Globus pallidus (tissue), 1 donor: Measurements from ENCODE around the gene NDUFAF4.
A peak's percentile ranks its signal among the peaks of the same experiment; 100 is the strongest.
"Not testable (repeated sequence)": the region's sequence is repeated elsewhere in the genome, so short reads cannot be mapped to it uniquely, and the experiment has no call there.

Source experiments
- DNase-seq: peaks from one replicate; pipeline ENCODE4 v3.0.0-alpha.2; 2015; ENCODE audit warnings: low spot score

NDUFAF4 gene

DNA sequence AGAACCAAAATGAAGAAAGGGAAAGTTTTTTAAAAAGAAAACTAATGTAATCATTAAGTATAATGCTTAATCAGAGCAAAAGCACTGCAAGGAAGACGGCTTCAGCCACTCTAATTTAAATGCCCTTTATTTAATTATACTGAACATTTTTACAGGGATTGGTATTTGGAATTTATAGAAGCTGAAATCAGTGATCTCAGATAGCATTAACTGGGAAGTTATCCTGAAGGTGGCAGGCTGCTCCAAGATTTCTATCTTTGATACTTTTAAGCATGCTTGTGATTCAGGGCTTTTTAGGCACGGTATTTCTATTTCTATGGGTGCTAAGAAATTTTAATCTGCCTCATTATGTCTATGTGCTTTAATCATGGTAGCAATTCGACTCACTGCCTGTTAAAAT, 1.3 kb upstream of the NDUFAF4 start:
- peak; percentile 85 for DNase-seq

DNA sequence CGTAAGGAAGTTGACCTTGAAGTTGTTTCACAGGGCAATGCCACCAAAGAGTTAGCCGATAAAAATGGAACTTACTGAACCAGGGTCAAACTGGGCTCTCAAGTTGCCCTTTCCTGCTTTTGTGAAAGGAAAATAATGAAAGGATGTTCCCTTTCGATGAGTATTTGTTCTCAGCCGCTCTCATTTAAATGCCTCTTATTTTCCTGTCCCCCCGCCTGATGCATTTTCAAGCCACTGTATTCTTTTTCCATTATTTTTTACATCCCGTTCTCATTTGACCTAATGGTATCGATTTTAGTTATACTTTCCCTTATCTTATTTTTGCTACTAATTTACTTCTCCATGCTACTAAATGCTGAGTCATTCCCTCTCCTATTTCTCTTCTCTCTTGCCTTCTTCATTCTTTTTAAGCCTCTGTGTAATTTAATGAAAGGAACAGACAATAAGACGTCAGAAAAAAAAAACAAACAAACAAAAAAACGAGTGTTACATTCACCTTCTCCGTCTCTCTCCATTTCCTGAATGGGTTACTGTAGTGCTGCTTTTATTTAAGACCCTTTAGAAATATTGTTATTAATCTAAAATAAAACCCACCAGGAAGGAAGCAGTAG, 655 bp upstream of the NDUFAF4 start:
- no peak for DNase-seq

DNA sequence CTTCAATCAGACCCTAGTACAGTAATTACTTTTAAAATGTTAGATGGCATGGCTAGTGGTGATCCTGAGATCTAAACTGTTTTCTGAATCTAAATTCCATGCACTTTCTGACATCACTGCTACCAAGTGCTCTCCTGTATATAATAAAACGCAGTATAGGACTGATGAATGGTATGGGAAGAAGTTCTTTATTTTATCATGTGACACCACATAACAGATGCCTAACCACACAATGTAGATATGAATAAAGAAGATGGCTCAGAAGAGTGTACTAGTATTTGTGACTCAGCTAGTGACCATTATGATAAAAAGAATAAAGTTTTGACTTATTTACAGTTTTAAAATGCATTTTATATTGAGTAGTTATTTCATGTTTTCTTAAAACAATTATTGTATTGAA, 8.5 kb downstream of the NDUFAF4 start:
- DNase-seq = no peak

DNA sequence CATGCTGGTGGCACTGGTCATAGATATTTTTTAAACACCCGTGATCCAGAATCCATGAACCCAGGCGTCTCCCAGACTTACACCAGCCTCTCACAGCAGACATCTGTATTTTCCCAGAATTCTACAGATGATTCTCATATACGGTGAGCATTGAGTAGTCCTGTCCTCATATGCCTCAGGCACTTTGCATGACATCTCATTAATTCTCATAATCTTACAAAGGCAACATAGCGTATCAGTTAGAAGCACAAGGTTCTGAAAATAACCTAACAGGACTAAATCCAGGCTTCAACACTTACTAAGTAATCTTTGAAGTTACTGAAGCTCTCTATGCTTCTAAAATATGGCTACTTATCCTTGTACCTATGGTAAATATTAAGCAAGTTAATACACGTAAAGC, 8.9 kb downstream of the NDUFAF4 start:
- DNase-seq = no peak

DNA sequence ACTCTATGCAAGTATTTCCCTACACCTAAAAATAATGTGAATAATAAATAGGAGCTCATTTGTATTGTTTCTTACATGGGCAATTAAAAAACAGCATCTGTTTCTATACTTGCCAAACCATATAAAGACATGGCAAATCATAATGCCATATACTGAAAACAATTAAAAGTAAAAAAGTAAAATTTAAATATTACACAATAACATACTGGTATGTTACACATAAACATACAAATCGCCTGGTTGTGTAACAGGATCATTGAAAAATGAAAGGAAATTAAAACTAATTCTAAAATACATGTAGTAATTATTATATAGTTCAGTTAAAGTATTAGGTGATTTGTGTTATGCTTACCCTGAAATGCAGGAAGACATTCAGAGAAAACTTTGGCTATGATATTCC, 11.2 kb downstream of the NDUFAF4 start:
- DNase-seq = no peak

DNA sequence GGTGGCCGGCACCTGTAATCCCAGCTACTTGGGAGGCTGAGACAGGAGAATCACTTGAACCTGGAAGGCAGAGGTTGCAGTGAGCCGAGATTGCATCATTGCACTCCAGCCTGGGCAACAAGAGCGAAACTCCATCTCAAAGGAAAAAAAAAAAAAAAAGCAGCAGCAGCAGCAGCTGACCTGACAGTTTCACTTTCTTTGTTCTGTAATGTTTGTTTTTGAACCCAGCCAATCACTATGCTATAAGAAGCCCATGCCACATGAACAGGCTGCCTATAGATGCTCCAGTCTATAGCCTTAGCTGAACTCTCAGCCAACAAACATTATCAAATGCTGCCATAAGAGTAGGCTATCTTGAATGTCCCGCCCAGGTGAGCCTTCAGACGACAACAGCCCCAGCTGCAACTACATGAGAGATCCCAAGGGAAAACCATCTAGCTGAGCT, 12.5 kb downstream of the NDUFAF4 start:
- DNase-seq = not testable (repeated sequence)

DNA sequence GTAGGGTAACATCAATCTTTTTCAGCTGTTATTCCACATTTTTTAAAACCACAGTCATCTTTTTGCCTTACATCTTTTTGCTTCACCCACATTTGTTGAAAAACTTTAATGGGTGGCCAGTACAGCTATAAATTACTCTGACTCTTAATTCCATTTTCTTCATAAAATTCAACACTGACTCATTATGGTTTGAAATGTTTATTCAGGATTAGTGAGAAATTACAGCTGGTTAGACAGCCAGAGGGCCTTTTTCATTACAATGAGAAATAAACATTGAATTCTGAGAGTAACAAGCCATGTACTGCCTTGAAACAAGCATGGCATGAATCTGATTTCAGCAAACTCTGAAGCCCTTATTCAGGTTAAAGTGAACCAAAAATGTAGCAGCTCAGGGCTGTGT, 19.5 kb downstream of the NDUFAF4 start:
- DNase-seq = no peak

DNA sequence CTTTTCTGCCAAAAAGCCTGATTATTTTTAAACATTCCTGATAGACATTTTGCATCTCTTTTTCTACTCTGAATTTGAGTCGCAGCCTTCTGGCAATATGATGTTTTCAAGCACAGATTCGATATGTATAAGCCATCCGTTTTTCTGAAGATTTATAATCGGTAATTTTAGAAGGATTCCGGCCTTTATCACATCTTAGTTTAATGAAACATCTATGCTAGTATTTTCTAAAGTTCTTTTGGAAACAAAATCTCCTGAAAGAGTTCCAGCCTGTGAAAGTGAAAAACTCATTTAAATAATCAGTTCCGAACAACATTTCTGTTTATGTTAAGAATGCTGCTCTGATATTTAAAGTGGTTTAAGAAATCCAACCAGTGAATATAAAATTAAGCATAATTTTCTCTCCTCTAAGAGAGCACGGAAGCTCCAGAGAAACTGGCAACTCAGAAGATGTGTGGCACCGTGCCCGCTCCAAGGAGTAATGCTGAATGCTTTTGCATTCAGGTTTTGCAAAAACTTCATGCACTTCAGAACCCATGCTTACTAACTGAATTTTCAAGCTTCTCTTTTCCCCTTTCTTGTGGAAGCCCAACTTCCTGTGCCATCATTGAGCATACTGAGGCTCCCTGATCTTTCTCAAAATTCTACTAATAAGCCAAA, 20.7 kb downstream of the NDUFAF4 start:
- DNase-seq = no peak

DNA sequence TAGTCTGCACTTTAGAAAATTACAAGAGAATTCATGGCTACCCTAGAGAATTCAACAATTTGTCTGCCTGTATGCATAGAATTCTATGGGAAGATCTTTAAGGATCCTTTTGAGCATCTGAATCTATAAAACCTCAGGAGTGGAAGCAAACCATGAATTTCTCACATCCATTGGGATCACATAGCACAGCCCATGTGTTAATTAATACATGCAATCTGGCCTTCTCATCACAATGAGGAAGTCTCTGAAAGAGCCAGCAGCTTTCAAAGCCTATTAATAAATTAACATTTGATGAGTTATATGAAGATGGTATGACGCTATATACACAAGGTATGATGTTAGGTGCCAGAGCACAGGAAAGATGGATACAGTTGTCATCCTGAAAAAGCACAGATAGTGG, 24.7 kb downstream of the NDUFAF4 start:
- no peak for DNase-seq

DNA sequence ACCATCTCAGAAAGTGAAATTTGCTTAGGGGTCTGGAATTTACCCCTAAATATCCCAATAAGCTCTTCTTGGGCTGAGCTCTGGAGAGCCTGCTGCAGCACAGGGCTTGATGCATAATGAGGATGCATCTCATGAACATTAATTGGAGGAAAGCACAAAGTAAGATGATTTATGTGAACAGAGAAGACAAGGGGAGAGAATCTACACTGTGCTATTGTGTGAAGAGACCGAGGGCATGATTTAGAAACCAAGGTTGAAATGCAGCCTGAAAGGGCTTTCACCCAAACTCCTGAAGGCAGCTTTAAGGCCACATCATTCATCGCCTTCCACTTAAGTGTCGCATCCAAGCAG, 32.7 kb downstream of the NDUFAF4 start:
- no peak for DNase-seq

DNA sequence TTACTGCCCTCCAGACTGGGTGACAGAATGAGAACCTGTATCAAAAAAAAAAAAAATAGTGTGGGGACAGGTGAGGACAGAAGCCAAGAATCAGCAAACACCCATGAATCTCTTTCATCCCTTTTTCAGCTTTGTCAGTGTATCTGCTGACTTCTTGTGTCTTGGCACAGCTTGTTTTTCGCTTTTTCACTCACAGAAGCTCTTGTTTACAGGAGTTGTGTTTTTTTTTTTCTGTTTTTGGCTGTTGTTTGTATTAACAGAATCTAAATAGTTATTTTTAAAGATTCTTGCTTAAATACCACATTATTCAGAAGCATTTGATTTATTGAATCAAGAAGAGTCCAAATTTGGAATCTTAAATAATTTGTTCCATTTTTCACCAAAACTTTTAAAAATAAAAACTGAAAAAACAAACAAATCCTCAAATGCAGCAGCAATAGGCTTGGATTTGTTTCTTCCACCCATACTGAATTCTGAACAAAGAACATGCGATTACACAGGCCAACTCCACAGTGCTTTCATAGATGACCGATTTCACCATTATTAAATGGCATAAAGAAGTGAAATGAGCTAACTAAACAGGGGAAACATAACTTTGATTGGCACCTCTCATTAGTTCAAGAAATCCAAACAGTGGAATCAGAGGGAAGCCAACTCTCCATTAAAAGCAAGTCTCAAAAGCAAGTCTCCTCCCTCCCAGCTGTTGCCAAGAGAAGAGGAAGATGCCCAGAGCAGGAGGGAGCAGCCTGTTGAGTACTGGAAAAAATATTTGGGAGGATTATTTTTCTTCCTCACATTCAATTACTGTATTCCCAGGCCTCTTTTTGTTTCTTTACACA, 33.3 kb downstream of the NDUFAF4 start:
- no peak for DNase-seq

DNA sequence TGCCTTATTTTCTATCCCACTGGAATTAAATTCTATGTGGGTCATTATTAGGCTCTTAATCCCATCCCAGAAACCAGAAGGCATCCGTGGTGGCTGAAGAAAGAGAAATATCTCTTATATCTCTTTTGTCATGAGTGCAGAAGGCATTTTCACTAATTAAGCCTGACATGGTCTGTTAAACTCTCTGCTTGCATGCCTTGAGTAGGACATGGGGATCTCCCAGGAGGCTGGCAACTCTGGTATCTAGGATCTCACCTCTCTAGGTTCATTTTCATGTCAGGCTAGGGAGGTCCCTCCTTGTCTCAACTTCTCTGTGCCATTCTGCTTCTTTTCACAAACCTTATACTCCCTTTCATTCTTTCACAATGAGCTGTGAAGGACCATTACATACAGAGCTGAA, 35.1 kb downstream of the NDUFAF4 start:
- no peak for DNase-seq

DNA sequence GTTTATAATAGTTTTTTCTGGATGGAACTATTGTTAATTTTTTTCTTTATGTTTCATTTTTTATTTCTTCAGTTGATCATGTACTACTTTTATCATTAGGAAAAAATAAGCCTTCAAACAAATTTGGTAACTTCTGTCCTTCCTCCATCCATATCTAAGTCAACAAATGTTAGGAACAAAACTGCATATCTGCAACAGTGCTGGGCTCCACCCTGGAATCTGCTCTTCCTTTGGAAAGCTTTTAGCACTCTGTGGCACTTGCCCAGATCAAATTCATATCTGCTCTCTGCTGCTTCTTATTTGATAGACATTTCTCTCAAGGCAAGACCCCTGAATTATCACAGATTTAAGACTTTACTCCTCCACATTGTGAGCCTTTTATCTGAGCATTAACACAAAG, 36.1 kb downstream of the NDUFAF4 start:
- no peak for DNase-seq

DNA sequence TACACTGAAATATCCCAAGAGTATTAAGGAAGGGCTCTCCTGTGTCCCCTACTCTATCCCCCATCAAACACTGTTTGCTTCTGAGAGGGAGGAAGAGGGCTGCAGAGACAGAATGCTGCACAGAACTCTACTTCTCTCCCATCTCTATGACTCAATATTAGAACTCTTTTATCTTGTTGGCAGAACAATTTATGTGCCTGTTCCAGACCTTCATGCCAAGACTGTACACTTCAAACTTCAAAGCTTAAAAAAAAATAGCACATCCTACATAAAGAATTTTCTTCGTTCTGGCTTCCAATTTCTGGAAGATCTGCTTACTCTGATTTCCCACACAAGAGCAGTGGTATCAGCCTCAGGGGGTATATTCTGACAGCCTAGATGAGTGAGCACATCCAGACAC, 40.8 kb downstream of the NDUFAF4 start:
- no peak for DNase-seq

DNA sequence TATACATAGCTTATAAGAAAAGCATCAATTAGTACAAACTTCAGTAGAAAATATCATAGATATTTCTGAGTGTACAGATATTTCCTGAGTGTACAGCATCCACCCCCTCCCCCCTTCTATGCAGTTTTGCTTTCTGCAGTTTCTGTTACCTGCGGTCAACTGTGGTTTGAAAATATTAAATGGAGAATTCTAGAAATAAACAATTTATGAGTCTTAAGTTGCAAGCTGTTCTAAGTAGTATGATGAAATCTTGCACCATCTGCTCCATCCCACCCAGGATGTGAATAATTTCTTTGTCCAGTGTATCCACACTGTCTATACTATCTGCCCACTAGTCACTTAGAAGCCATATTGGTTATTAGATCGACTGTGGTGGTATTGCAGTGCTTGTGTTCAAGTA, 44.6 kb downstream of the NDUFAF4 start:
- DNase-seq = no peak

DNA sequence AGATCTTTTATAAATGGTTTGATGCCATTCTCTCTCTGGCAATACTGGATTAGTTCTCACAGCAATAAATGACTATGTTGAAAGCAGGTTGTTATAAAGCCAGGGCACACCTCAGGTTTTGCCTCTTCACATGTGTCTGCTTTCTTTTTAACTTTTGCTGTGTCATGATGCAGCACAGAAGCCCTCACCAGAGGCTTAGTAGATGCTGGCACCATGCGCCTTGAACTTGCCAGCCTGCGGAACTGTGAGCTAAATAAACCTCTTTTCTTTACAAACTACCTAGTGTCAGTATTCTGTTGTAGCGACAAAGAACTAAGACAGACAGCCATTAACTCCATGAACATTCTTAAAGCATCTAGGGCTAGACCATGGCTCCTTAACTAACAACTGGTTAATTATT, 45.1 kb downstream of the NDUFAF4 start:
- DNase-seq = no peak

DNA sequence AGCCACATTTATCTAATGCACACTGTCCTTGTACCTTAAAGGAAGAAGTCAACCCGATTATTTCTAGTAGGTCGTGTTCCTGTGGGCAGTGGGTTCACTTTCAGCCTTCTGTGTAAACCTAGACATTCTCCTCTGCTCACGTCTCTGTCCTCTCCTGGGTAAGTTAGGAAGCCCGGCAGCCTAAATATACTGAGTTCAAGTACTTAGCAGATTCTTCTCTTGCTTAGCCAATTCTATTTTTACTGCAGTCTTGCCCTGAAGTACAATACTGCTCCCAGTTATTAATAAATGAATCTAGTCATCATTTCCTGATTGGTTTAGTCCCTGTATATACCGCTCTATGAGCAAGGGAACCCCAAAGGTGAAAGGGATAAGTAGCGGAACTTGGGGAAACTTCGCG, 45.8 kb downstream of the NDUFAF4 start:
- DNase-seq = no peak

DNA sequence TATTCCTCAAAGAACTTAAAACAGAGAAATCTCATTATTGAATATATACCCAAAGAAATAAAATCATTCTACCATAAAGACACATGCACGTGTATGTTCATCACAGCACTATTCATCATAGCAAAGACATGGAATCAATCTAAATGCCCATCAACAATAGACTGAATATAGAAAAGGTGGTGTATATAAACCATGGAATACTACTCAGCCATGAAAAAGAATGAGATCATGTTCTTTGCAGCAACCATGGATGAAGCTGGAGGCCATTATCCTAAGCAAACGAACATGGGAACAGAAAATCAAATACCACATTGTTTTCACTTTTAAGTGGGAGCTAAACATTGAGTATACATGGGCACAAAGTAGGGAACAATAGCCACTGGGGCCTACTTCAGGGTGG, 48.1 kb downstream of the NDUFAF4 start:
- DNase-seq = no peak

DNA sequence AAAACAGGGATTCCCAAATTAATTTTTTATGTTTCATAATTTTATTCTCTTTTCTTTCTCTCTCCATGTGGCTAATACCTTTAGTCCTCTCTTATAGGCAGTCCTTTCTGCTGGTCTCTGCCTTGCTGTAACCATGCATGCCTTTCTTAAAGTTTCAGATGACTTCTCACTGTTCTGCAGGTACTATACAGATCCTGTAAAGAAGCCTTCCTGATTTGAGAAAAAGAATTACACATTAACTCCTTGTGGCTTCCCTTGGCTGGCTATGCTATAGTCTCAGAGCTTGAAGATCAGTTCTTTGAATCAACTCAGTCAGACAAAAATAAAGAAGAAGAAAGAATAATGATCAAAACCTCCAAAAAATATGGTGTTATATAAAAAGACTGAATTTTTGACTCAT, 53.2 kb downstream of the NDUFAF4 start:
- no peak for DNase-seq

DNA sequence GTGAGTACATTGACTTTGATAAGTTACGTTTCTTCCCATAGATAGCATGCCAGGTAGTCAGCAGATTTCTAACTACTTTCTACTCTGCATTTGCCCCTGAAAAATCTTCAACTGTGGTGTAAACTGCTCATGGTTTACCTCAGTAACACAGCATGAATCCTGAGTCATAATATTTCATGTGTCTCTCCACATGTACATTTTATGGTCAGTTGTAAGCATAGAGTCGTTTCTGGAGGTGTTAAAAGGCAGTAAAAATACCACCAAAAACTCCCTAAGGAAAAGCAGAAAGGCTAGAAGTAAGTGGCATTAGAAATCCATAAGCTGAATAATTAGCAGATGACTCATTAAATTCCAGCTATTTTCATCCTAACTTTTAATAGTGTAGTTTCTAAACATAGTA, 56.3 kb downstream of the NDUFAF4 start:
- no peak for DNase-seq
